NCI-H460 (cell line): ENCODE data around the gene L3MBTL3. TPM values are rescaled to one million over a fixed set of nuclear protein-coding genes. Genes with fewer than 3 reads are reported as not detected.
"Not testable (repeated sequence)": the region's sequence is repeated elsewhere in the genome, so short reads cannot be mapped to it uniquely, and the experiment has no call there.

ENCODE experiments used
- DNase-seq: peaks from one replicate; pipeline ENCODE4 v3.0.0-alpha.2; 2016; ENCODE audit warnings: low read depth; ENCODE audit errors: extremely low read depth
- total RNA-seq: library from RNA; depleted of rRNA; stranded (reverse); fragments of >200 nt; shearing (Covaris generic); gene quantifications from 2 replicates; pipeline ENCODE4 v1.2.3, GENCODE V29; 2014

The L3MBTL3 gene
- total RNA-seq, 1 experiment from 2014 or later = 4.9 TPM

DNA sequence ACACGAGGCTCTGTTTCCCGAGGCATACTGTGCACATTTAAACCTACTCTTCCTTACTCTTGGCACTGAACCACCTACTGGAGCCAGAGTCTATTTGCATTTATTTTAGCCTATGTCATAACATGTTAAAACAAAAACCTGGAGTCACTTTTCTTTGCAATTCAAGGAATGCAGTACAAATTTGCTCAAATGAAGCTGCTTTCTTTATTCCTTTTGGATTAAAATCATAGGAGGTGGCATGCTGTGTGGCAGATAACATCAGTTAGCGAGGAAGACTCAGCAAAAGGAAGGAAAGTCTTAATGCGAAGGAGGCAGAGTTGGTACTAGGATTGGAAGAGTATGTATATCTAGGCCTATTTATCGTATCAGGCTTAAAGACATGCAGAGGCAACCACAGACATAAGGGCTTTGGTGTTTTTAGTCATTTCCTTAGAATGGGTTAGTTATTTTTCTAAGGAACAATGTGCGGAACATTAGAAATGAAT lies 111.4 kb downstream of the L3MBTL3 start:
- DNase-seq = no peak

- DNase-seq = no peak
Observed at GRCh38 chr6:130132286-130132701, 113.9 kb downstream of the L3MBTL3 start.

DNA sequence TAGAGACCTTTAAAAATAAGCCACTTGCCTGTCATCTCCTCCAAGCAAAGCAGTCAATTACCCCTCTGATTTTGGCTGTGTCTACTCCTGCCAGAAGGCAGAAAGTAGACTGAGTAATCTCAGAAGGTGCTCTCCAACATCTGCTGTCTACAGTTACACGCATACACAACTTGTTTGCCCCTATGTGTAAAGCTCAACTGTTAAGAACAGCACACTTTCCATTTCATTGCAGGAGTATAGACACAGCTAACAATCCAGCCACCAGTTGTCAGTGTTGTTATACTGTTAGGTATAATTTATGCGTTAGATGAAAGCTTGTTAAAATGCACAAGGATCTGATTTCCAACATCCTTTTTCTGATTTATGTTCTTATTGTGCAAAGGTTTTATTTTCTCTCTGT lies 116.2 kb downstream of the L3MBTL3 start:
- no peak for DNase-seq

DNA sequence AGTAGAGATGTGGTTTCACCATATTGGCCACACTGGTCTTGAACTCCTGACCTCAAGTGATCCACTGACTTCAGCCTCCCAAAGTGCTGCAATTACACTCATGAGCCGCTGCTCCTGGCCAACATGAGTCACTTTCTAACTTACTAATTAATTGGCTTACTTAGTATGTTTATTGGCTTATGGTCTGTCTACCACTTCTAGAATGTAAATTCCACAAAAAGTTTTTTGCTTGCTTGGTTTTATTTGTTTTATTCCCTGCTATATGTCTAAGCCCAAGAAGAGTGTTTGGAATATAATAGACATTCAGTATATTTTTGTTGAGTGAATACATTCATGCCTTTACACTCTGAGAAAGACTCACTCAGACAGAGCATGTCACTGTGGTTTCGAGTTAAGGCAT lies 118.4 kb downstream of the L3MBTL3 start:
- DNase-seq = no peak

- DNase-seq = no peak
Observed at GRCh38 chr6:130138116-130138908, 119.9 kb downstream of the L3MBTL3 start.

DNA sequence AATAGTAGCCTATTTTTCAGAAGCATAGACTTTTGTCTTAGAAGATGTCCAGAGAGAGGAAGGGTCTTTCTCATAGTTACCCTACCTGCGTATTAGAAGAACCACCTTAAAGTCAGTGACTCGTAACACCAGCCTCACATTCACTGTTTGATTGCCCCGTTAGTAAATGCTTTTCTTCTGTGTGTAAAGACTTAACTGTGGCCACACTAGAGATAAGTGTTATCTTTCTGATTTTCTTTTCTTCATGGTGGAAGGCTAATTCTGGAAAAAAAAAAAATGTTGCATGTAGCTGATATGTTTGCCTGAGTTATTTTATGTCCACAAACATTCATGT lies 120.5 kb downstream of the L3MBTL3 start:
- DNase-seq = no peak

DNA sequence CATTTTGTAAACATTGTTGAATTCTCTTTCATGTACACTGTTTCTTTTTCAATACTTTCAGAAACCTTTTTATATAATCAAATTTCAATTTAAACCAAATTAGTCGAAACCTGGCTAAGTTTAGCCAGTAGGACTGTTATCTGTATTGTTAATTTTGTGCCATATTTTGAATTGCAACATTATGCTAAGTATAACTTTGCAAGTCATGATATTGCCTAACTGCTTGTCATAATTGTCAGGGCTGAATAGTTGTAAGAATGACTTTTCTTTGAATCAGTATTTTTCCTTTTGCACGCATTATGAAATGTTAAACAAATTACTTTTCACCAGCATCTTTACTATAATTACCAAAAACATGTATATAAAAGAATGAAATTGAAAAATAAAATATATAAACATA lies 121.7 kb downstream of the L3MBTL3 start:
- DNase-seq = no peak

GRCh38 chr6:130143709-130144108 lies 125.3 kb downstream of the L3MBTL3 start:
- DNase-seq = no peak

- DNase-seq = no peak
Observed at GRCh38 chr6:130147111-130147510, 128.7 kb downstream of the L3MBTL3 start.

GRCh38 chr6:130148181-130148580 lies 129.8 kb downstream of the L3MBTL3 start:
- no peak for DNase-seq

GRCh38 chr6:130149016-130149415 lies 130.6 kb downstream of the L3MBTL3 start:
- not testable (repeated sequence) for DNase-seq

DNA sequence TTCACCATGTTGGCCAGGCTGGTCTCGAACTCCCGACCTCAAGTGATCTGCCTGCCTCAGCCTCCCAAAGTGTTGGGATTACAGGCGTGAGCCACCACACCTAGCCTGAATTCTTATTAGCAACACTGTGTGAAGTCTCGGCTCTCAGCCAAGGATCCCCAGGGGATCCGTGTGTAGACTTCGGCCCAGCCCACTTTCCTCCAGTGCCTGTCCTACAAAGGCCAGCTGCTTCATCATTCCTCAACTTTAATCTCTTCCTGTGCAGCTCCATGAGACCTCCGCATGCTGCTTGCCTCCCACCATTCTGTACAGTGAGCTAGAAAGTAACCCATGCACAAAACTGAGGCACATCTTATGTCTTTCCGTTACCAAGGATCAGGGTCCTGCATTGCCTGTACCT lies 132.5 kb downstream of the L3MBTL3 start:
- DNase-seq = no peak

- no peak for DNase-seq
Observed at GRCh38 chr6:130152908-130153510, 134.6 kb downstream of the L3MBTL3 start.

DNA sequence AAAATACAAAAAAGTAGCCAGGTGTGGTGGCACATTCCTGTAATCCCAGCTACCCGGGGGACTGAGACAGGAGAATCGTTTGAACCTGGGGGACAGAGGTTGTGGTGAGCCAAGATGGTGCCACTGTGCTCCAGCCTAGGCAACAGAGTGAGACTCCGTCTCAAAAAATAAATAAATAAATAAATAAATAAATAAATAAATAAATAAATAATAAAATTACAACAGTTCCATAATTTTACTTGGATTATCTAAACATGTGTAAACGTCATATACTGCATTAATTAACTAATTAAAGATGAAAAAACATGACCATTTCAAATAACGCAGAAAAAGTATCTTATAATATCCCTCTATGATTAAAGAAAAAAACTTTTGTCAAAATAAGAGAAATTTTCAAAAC lies 138.5 kb downstream of the L3MBTL3 start:
- no peak for DNase-seq

DNA sequence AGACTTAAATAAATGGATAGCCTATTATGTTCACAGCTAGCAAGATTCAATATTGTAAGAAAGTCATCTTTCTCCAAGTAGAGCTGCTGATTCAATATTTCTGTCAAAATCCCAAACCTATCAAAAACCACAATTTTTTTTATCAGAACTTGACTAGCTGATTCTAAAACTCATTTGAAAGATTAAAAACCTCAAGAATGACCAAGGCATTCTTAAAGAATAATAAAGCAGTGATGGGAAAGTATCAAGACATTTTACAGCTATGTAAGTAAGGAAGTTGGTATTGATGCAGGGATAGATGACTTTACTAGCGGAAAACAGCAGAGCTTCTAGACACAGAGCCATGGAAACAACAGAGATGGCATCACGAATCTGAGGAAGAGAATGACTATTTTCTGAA lies 139.7 kb downstream of the L3MBTL3 start:
- DNase-seq = no peak

- no peak for DNase-seq
Observed at GRCh38 chr6:130158548-130158947, 140.2 kb downstream of the L3MBTL3 start.

GRCh38 chr6:130159956-130160355 lies 141.6 kb downstream of the L3MBTL3 start:
- no peak for DNase-seq

DNA sequence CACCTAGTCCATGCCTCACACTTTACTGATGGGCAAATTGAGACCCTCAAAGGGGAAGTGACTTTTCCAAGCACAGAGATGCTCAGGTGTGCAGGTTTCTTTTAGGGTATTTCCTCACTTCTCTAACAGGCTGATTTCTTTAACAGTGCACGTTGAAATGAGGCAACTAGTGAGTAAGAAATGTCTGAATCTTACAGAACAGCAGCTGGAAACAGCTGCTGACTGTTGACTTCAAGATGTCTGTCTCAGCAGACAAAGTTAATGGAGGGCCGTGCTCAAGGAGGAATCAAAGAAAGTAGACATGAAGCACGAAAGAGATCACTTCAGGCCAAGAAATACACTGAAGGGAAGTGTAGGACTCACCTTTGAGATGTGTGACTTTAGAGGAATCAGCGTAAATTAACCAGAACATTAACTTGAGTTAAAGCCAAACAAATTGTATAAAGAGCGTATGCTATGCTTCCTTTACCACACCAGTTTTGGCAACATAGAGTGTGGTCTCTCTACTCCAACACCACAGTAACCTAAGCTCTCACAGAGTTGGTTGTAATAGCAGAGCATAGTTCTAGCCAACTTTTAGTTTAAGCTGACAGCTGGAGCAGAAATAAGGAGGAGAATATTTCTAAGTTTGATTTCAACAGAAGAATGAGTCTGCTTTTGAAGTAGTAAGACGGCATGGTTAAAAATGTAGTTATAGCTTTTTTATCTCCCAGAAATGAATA lies 143.5 kb downstream of the L3MBTL3 start:
- DNase-seq = no peak

- no peak for DNase-seq
Observed at GRCh38 chr6:130162421-130162820, 144.0 kb downstream of the L3MBTL3 start.

DNA sequence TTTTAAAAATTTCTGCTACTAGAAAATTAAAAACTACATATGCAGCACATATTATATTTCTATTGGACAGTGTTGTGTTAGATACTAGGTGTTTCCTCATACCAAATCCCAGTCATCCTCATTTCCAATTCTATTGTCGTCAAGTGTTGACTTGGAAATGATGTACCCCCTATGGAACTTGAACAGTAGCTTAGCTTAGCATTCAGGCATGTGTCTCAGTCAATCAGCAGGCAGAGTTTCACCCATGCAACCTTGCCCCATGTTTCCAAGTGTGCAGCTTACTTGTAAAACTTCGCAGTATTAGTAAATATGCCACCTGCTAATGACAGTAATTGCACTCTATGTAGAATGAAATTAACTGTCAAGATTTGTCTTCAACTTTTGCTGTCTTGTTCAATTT lies 144.9 kb downstream of the L3MBTL3 start:
- DNase-seq = no peak

DNA sequence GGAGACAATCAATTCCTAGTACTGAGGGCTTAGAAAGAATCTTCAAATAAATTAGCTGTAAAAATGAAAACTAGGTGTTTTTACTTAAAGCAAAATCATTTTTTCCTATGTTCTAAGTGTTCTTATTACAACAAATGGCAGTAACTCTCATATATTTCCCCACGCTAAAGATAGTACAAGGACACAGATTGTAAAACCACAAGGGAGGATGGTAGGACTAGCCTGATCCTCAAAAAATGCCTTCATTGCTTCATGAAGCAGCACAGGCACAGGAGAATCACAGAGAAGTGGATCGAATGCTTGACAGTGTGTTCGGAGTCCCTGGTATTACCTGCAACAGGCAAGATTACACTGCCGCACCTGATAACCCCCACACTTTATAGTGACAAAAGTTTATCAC lies 145.9 kb downstream of the L3MBTL3 start:
- DNase-seq = no peak

DNA sequence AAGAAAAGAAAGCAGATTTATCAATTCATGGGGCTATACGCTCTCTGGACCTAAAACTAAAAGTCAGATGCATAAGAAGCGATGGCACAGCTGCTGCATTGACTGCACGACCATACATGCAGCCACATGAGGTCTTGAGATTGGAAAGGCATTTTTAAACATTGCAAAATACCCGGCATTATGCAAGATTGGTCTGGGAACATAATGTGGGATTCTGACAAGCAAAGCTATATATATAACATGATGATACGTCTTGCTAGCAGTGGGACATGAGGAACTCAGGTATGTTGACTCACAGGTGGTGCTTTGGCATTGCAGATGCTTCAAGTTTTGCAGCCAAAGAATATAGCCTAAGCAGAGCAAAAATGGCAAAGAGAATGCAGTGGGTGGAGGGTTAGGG lies 149.3 kb downstream of the L3MBTL3 start:
- no peak for DNase-seq
